K562 (cell line): ENCODE results near the gene SARS2. TPM values are rescaled to one million over a fixed set of nuclear protein-coding genes. Genes with fewer than 3 reads are reported as not detected.

ENCODE experiments used
- ARNT ChIP-seq, 2 experiments: fragments of 450-650 bp; IDR thresholded peaks; 2 replicates each; pipeline ENCODE4 v1.6.1; 2016; ENCODE audit warnings: mild to moderate bottlenecking in 1 of 2
- CTCFL ChIP-seq: IDR thresholded peaks from 2 replicates; pipeline ENCODE4 v1.6.1; 2011; ENCODE audit warnings: borderline replicate concordance, low read depth, mild to moderate bottlenecking, moderate library complexity, low read length; ENCODE audit not compliant: insufficient read depth, poor library complexity, severe bottlenecking
- PML ChIP-seq: IDR thresholded peaks from 2 replicates; pipeline ENCODE4 v1.6.1; 2012; ENCODE audit warnings: low read length, inconsistent platforms
- PREB ChIP-seq: sonication (generic); formaldehyde crosslinking; IDR thresholded peaks from 2 replicates; pipeline ENCODE4 v1.8.1; 2023; ENCODE audit warnings: mild to moderate bottlenecking, missing genetic modification reagents
- ZBTB17 ChIP-seq: fragments of 450-650 bp; formaldehyde crosslinking; IDR thresholded peaks from 2 replicates; pipeline ENCODE4 v1.4.0; 2020; ENCODE audit warnings: mild to moderate bottlenecking
- ZBTB40 ChIP-seq, 2 experiments: fragments of 450-650 bp in 1 of 2; sonication (generic) in 1 of 2; formaldehyde crosslinking in 1 of 2; IDR thresholded peaks; 2 replicates each; pipeline versions ENCODE4 v1.7.1 to v1.9.0; 2016 to 2022; ENCODE audit warnings: inconsistent platforms in 1 of 2, mild to moderate bottlenecking in 1 of 2, missing genetic modification reagents in 1 of 2
- ZNF592 ChIP-seq: fragments of 450-650 bp; IDR thresholded peaks from 2 replicates; pipeline ENCODE4 v1.6.1; 2017; ENCODE audit warnings: antibody characterized with exemption, mild to moderate bottlenecking
- polyA plus RNA-seq, 8 experiments: library from polyadenylated mRNA; depleted of rRNA in 4 of 8; stranded (reverse) in 5 of 8; unstranded in 3 of 8; fragments of >200 nt; fragmentation: Nextera tagmentation in 2 of 8; fragmentation: Illumina TruSeq in 1 of 8; extraction: Ambion mirVana in 2 of 8; extraction: Trizol in 1 of 8; gene quantifications; 2 replicates each; pipeline versions ENCODE4 v1.2.1 to v1.2.3, GENCODE V29; 2011 to 2014; ENCODE audit warnings: inconsistent platforms in 1 of 8, missing spikeins in 1 of 8
- total RNA-seq, 7 experiments: library from RNA; depleted of rRNA in 6 of 7; stranded (reverse); fragments of >200 nt in 6 of 7; fragmentation: Illumina TruSeq in 2 of 7; extraction: Trizol in 2 of 7; gene quantifications; 2 replicates each; pipeline versions ENCODE4 v1.2.1 to v1.2.3, GENCODE V29; 2011 to 2021; ENCODE audit warnings: low replicate concordance in 1 of 7

Gene SARS2
- total and polyA plus RNA-seq, 9 of the 15 experiments (the other 6 are each of a cell fraction or from before 2014, with no cell fraction given) = 3.1 to 59.1 (median 31.7) TPM

GRCh38 chr19:38920602-38921419 is 9.8 kb downstream of the SARS2 start (continued):
- no peak for TF ChIP-seq PREB (CRISPR knock-in tag)
- no peak; the same call in 1 of the 2 replicates for TF ChIP-seq PML
- no peak for TF ChIP-seq ZBTB40 (IDR thresholded peaks at IDR 0.05)
- TF ChIP-seq ZBTB40 (CRISPR knock-in tag; IDR thresholded peaks at IDR 0.05) = no peak
- TF ChIP-seq CTCFL = no peak
- TF ChIP-seq ZBTB17 = no peak
- TF ChIP-seq ZNF592 = no peak
- TF ChIP-seq ARNT (IDR thresholded peaks at IDR 0.05) = no peak
